Stimulated activated CD8-positive, alpha-beta memory T cell treated with anti-CD3 and anti-CD28 coated beads, Interleukin-12 subunit alpha, Interleukin-12 subunit beta, amount 100 ng/mL, for 1 hour (primary cell): Measurements from ENCODE around the gene UBASH3A.

Experiments
- DNase-seq: peaks from one replicate; pipeline ENCODE4 v3.0.0-alpha.2; 2020; ENCODE audit warnings: low read depth

UBASH3A gene

GRCh38 chr21:42411197-42411869 is 7.6 kb downstream of the UBASH3A start:
- no peak for DNase-seq

GRCh38 chr21:42411891-42412635 is 8.4 kb downstream of the UBASH3A start:
- DNase-seq = no peak

DNA sequence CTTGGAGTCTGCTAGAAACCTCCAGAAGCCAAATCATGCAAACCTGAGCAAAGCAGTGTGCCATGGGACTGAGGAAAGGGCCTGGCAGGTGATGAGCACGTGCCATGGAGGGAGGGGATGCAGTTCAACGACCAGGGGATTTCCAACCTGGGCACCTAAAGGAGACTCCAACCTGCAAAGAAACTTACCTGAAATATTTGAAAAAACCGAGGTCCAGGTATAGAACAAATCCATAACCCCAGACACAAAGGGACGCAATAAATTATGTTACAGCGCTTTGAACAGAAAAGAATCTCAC is 8.9 kb downstream of the UBASH3A start:
- DNase-seq = no peak

- no peak for DNase-seq
Measured at GRCh38 chr21:42413093-42413492, 9.4 kb downstream of the UBASH3A start.

DNA sequence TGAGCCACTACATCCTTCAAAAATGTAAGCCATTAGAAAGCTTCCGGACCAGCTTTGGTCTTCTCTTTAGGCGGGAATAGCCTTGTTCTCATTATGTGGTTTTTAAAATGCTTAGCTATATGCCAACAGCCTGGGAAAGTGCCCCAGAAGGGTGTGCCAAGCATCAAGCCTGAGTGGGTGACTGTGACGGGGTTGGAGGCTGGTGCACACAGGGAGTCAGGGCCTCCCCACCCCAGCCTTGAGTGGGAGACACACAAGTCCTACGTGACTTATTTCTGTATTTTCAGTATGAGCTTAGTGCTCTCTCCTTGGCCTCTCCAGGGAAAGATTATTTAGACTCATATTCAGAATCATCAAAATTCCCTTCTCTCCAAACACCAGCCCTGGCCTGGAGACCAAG is 9.8 kb downstream of the UBASH3A start:
- DNase-seq = no peak

DNA sequence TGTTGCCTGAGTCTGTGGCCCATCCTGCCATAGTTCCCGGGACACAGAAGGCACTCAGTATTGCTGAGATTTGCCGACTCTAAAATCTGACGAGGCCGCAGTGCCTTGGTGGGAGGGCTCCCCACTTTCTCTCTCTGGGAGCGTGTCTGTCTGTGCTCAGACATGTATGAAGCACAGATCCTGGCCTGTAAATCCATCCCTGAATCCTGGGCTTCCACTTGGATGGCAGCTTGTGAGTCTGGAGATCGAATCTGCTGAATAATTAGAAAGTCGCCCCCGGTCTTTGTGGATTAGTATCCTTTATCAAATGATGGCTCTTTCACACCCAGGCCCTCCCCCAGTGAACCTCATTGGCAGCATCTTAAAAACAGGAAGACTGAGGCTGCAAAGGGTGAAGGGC is 10.4 kb downstream of the UBASH3A start:
- no peak for DNase-seq

DNA sequence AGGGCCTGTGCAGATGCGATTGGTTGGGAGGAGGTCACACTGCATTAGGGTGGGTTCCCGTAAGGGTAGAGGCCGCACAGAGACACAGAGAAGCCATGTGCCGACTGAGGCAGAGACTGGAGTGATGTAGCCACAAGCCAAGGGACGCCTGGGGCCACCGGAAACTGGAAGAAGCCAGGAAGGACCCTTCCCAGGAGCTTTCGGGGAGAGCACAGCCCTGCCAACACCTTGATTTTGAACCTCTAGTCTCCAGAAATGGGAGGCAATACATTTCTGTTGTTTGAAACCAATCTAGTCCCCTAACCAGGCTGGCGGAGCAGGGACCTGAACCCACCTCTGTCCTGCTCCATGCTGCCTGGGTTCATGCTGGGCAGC is 10.8 kb downstream of the UBASH3A start:
- no peak for DNase-seq

- DNase-seq = peak; percentile 84
Measured at GRCh38 chr21:42414928-42415769, 11.4 kb downstream of the UBASH3A start.

GRCh38 chr21:42417533-42417932 is 13.8 kb downstream of the UBASH3A start:
- no peak for DNase-seq

- DNase-seq = no peak
Measured at GRCh38 chr21:42418886-42419285, 15.2 kb downstream of the UBASH3A start.

GRCh38 chr21:42419845-42420244 is 16.1 kb downstream of the UBASH3A start:
- DNase-seq = no peak

DNA sequence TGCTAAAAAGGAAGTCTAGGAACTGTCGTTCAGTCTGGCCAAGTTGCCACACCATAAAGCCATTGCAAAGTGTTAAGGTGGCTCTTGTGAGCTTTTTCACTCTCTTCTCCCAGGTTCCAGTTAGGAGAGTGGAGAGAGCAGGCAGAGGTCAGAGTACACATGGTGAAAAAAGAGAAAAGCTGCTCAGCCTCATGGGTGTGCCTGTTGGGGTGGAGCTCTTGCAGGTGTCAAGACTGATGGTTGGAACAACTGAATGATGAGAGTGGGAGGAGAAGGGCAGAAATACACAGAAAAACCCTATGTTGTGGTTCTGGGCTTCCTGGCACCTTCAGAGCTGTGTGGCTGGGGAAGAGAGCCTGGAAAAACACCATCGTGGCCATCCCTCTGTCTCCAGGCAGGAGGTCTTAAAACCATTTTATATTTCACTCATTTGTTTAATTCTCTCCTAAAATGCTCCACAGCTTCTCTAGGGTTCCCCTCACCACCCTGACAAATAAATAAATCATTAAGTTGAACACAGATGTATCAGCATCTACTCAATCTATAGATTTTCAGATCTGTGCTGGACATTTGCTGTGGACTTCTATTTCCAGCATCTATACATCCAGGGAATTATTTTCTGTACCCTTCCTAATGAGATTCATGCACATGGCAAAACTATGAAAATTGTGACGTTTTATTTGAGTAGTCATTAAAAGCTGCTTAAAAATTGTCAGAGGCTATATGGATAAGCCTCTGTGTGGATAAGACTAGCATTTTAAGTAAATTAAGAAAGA is 17.5 kb downstream of the UBASH3A start:
- DNase-seq = no peak

- DNase-seq = no peak
Measured at GRCh38 chr21:42423197-42423675, 19.5 kb downstream of the UBASH3A start.

GRCh38 chr21:42423685-42424084 is 20.0 kb downstream of the UBASH3A start:
- no peak for DNase-seq

DNA sequence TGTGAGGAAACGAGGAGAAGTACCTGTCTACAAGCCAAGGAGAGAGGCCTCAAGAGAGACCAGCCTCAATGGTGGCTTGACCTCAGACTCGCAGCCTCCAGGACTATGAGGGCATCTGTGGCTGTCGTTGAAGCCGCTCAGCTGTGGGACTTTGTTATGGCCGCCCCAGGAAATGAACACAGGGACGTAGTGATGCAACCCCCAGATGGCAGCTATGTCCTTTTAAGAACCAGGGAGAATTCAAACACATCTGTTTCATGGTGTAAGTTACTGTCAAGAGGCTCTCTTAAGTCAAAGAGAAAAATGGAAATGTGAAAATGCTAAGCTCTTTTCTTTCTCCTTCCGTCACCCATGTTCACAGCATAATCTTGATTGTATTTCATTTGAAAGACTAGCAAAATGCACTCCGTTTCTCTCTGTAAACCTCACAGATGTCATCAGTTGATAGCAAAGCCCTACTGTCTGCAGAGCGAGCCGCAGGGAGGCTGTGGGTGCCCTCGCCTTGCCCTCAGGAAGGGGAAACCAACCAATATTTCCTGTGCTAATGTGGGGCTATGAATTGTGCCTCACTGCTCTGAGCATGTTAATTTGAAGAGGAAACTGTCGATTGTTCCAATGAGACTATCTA is 21.3 kb downstream of the UBASH3A start:
- DNase-seq = peak; percentile 73

GRCh38 chr21:42425591-42425990 is 21.9 kb downstream of the UBASH3A start:
- no peak for DNase-seq

DNA sequence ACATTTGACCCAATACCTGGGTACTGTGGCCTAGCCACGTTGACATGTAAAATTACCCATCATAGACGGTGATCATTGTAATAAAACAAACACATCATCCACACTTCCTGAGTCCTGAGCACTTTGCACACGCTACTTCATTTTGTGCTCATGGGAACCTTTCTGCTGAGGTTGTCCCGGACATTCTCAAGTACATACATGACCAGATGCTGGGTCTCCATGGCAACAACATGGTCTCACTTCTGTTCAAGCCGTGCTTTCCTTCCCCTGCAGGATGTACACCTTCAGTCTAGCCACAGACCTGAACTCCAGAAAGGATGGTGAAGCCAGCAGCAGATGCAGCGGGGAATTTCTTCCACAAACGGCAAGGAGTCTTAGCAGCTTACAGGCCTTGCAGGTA is 22.7 kb downstream of the UBASH3A start:
- no peak for DNase-seq

DNA sequence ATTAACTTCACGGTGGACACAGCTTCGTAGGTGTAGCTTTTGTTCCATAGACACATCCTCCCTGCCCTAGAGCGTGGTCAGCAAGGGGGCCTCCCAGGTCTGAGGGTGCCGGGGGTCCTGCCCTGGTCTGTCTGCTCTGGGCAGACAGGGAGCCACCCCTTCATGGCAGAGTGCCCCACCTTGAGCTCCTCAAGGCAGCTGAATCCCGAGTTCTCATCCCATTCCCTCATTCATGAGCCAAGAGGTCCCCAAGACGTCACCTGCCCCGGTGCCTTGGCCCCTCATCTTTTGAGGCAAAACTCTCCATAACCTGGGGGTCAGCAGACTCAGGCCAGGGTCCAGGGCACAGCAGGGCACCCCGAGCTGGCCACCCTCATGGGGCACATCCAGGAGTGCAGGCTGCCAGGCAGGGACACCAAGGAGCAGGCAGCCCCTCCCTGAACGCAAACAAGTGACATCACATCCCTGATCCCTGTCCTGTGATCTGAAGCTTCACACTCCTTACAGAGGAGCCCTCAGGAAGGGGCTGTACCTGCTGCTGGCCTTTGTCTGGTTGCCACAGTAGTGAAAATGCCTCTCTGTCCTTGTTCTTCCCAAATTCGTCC is 23.3 kb downstream of the UBASH3A start:
- DNase-seq = no peak

GRCh38 chr21:42427809-42428419 is 24.2 kb downstream of the UBASH3A start:
- DNase-seq = no peak

DNA sequence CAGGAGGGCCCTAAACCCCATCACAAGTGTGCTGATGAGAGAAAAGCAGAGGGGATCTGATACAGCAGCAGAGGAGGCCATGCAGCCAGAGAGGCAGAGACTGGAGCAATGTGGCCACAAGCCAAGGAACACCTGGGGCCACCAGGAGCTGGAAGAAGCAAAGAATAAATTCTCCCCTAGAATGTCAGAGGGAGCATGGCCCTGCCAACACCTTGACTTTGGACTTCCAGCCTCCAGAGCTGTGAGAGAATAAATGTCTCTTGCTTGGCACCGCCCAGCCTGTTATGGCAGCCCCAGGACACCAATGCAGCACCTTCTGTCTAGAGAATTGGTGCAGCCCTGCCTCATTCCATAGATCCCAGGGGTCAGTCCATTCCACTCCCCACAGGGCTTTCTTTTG is 25.3 kb downstream of the UBASH3A start:
- no peak for DNase-seq

- no peak for DNase-seq
Measured at GRCh38 chr21:42429856-42430255, 26.2 kb downstream of the UBASH3A start.
